IMR-90 (cell line): Measurements from ENCODE around the gene MROH2B.

Experiments
- CEBPB ChIP-seq: IDR thresholded peaks from 2 replicates; pipeline ENCODE4 v1.6.1; 2012; ENCODE audit warnings: low read depth, low read length, improper control_type of control experiment
- MAFK ChIP-seq: IDR thresholded peaks from 2 replicates; pipeline ENCODE4 v1.6.1; 2012; ENCODE audit warnings: low read depth, low read length, improper control_type of control experiment
- MXI1 ChIP-seq: IDR thresholded peaks from 2 replicates; pipeline ENCODE4 v1.6.1; 2012; ENCODE audit warnings: low read depth, mild to moderate bottlenecking, low read length, moderate library complexity, borderline replicate concordance
- POLR2A ChIP-seq: IDR thresholded peaks from 2 replicates; pipeline ENCODE4 v1.6.1; 2012; ENCODE audit warnings: mild to moderate bottlenecking, low read depth, low read length
- RCOR1 ChIP-seq: IDR thresholded peaks from 2 replicates; pipeline ENCODE4 v1.6.1; 2012; ENCODE audit warnings: mild to moderate bottlenecking, low read length, improper control_type of control experiment; ENCODE audit not compliant: insufficient replicate concordance
- RFX5 ChIP-seq: IDR thresholded peaks from 2 replicates; pipeline ENCODE4 v1.8.0; 2012; ENCODE audit warnings: low read depth, mild to moderate bottlenecking, low read length, moderate library complexity
- TF ChIP-seq, protein P1 (sequence below): conservative IDR thresholded peaks from 2 replicates; pipeline ENCODE4 v1.5.1; 2012; ENCODE audit warnings: mild to moderate bottlenecking, low read depth, low read length, improper control_type of control experiment

DNA sequence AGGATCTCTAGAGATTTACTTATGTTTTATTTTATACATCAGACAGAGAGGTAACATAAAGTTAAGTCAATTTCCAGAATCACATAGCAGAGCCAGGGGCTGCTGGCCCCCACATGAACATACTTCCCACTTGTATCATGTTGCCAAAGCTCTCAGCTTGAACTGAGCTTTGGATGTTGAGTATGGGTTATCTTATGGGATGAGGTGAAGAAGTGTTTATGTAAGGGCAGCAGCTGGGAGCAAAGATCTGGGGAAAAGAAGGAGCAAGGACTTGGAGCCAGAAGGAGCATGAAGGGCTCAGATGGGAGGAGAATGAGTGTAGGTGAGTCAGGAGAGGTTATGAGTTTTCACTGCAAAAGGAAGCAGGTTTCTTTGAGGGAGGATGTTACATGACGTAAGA, 72.0 kb downstream of the MROH2B start:
- TF ChIP-seq RCOR1 (no peak), CEBPB (no peak), MXI1 (no peak), MAFK (no peak), RFX5 (no peak), POLR2A (no peak)
- TF ChIP-seq, protein P1, sequence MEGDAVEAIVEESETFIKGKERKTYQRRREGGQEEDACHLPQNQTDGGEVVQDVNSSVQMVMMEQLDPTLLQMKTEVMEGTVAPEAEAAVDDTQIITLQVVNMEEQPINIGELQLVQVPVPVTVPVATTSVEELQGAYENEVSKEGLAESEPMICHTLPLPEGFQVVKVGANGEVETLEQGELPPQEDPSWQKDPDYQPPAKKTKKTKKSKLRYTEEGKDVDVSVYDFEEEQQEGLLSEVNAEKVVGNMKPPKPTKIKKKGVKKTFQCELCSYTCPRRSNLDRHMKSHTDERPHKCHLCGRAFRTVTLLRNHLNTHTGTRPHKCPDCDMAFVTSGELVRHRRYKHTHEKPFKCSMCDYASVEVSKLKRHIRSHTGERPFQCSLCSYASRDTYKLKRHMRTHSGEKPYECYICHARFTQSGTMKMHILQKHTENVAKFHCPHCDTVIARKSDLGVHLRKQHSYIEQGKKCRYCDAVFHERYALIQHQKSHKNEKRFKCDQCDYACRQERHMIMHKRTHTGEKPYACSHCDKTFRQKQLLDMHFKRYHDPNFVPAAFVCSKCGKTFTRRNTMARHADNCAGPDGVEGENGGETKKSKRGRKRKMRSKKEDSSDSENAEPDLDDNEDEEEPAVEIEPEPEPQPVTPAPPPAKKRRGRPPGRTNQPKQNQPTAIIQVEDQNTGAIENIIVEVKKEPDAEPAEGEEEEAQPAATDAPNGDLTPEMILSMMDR, result no peak
